GM12864 (cell line): ENCODE results near the gene PET100.

Experiments
- DNase-seq: peaks from one replicate; pipeline ENCODE4 v3.0.0-alpha.2; 2011; ENCODE audit warnings: low read depth
- H3K4me3 ChIP-seq: 2 replicates; pipeline ENCODE4 v1.5.1; 2011; ENCODE audit warnings: mild to moderate bottlenecking, low read depth, low read length, control low read depth
- CTCF ChIP-seq: IDR thresholded peaks from 2 replicates; pipeline ENCODE4 v1.5.1; 2011; ENCODE audit warnings: low read depth, mild to moderate bottlenecking, moderate library complexity, low read length, control low read depth, inconsistent platforms; ENCODE audit errors: missing control alignments

Gene PET100, protein sequence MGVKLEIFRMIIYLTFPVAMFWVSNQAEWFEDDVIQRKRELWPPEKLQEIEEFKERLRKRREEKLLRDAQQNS

GRCh38 chr19:7629347-7630054 is at the start of gene PET100, which contains the start of gene XAB2:
Gene PET100, plus strand, starts transcription at chr19:7629793. Its CDS starts 41 bp downstream, at chr19:7629834.
Gene XAB2, minus strand, starts transcription at chr19:7629545. Its CDS starts 18 bp downstream, at chr19:7629527.
- H3K4me3 ChIP-seq, result peak within 1 kb of the TSS; percentile 89
- peak; percentile 98 for DNase-seq
- no peak for TF ChIP-seq CTCF

- TF ChIP-seq CTCF, result no peak
- no peak for DNase-seq
- H3K4me3 ChIP-seq, result no peak overlapping the region
Measured at GRCh38 chr19:7582446-7582845, 47.1 kb upstream of the PET100 start.

GRCh38 chr19:7589822-7590221 is 39.8 kb upstream of the PET100 start:
- TF ChIP-seq CTCF, result no peak
- H3K4me3 ChIP-seq, result no peak overlapping the region
- no peak for DNase-seq

DNA sequence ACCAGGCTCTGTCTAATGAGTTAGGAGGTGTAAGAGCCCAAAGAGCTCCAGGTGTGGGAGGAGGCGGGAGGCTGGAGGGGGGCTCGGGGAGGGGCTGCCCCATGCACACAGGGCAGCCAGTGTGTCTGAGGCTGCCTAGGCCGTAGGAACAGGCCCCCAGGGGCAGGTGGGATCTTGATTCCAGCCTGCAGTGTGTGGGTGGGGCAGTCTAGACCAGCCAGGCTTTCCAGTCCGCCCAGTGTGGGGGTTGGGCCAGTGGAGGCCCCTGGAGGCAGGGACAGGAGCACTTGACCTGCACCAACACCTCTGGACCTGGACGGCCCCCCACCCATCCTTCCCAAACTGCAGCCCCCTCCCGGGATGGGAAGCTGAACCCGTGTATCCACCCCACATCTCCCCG is 39.3 kb upstream of the PET100 start:
- no peak for DNase-seq
- H3K4me3 ChIP-seq, result no peak overlapping the region
- no peak for TF ChIP-seq CTCF

- peak within 1 kb of the TSS; percentile 46 for H3K4me3 ChIP-seq
- TF ChIP-seq CTCF, result no peak
- DNase-seq, result no peak
Measured at GRCh38 chr19:7595466-7596133, 34.0 kb upstream of the PET100 start, which contains the start of gene CAMSAP3. Gene CAMSAP3, plus strand, starts transcription at chr19:7595863. Its CDS starts 140 bp downstream, at chr19:7596003.

- no peak for DNase-seq
- TF ChIP-seq CTCF, result no peak
- H3K4me3 ChIP-seq, result peak overlapping the region; percentile 46
Measured at GRCh38 chr19:7596211-7596937, 33.2 kb upstream of the PET100 start.
